Activated T-cell treated with anti-CD3 and anti-CD28 coated beads, Interleukin-2, amount 50 U/mL, for 48 hours (primary cell): Measurements from ENCODE around the gene ANKRD1.
"Not testable (repeated sequence)": the region's sequence is repeated elsewhere in the genome, so short reads cannot be mapped to it uniquely, and the experiment has no call there.

ENCODE experiments used
- DNase-seq, 2 experiments: peaks; one replicate each; pipeline ENCODE4 v3.0.0-alpha.2; 2020

ANKRD1 gene

GRCh38 chr10:90920986-90921666, at the start of gene ANKRD1:
Gene ANKRD1 (minus strand): TSS chr10:90921087. CDS start chr10:90921027, 60 bp downstream.
- DNase-seq = no peak

- DNase-seq = no peak
These were observed 49.2 kb upstream of the ANKRD1 start for GRCh38 chr10:90969947-90970673.

GRCh38 chr10:90969121-90969534, 48.2 kb upstream of the ANKRD1 start:
- no peak for DNase-seq

GRCh38 chr10:90968328-90969081, 47.6 kb upstream of the ANKRD1 start:
- DNase-seq = no peak

GRCh38 chr10:90967865-90968264, 47.0 kb upstream of the ANKRD1 start:
- DNase-seq = no peak

- DNase-seq = no peak
These were observed 45.3 kb upstream of the ANKRD1 start for GRCh38 chr10:90966146-90966545.

- DNase-seq = no peak
These were observed 44.8 kb upstream of the ANKRD1 start for GRCh38 chr10:90965720-90966119.

- DNase-seq = no peak
These were observed 44.0 kb upstream of the ANKRD1 start for GRCh38 chr10:90964781-90965465.

- DNase-seq = no peak
These were observed 42.4 kb upstream of the ANKRD1 start for GRCh38 chr10:90963331-90963730.

- no peak for DNase-seq
These were observed 39.5 kb upstream of the ANKRD1 start for GRCh38 chr10:90960355-90960814.

- no peak for DNase-seq
These were observed 38.9 kb upstream of the ANKRD1 start for GRCh38 chr10:90959826-90960225.

- no peak for DNase-seq
These were observed 37.9 kb upstream of the ANKRD1 start for GRCh38 chr10:90958781-90959180.

GRCh38 chr10:90947030-90947960, 26.4 kb upstream of the ANKRD1 start:
- no peak for DNase-seq

- DNase-seq = no peak
These were observed 24.7 kb upstream of the ANKRD1 start for GRCh38 chr10:90945491-90946070.

GRCh38 chr10:90944749-90945148, 23.9 kb upstream of the ANKRD1 start:
- no peak for DNase-seq

- DNase-seq = not testable (repeated sequence)
These were observed 22.1 kb upstream of the ANKRD1 start for GRCh38 chr10:90942980-90943379.

GRCh38 chr10:90939648-90940047, 18.8 kb upstream of the ANKRD1 start:
- DNase-seq = no peak

- DNase-seq = no peak
These were observed 18.2 kb upstream of the ANKRD1 start for GRCh38 chr10:90939116-90939515.

- no peak for DNase-seq
These were observed 16.9 kb upstream of the ANKRD1 start for GRCh38 chr10:90937645-90938258.

- no peak for DNase-seq
These were observed 15.4 kb upstream of the ANKRD1 start for GRCh38 chr10:90936276-90936659.
